HG03066 (cell line): Measurements from ENCODE around the gene PITRM1.

Source experiments
- ATAC-seq: cut with Tn5 transposase; IDR thresholded peaks from one replicate; pipeline ENCODE4 v1.9.1; 2021; ENCODE audit warnings: low read depth; ENCODE audit not compliant: unreplicated experiment

PITRM1 gene

GRCh38 chr10:3124412-3125175, 48.0 kb downstream of the PITRM1 start:
- no peak for ATAC-seq

GRCh38 chr10:3123571-3124411, 48.8 kb downstream of the PITRM1 start:
- no peak for ATAC-seq

GRCh38 chr10:3122486-3123205, 49.9 kb downstream of the PITRM1 start:
- no peak for ATAC-seq

GRCh38 chr10:3122034-3122433, 50.5 kb downstream of the PITRM1 start:
- ATAC-seq, result no peak

- no peak for ATAC-seq
These were observed 52.7 kb downstream of the PITRM1 start for GRCh38 chr10:3119796-3120459.

GRCh38 chr10:3118641-3119091, 53.9 kb downstream of the PITRM1 start:
- no peak for ATAC-seq

GRCh38 chr10:3117486-3117885, 55.1 kb downstream of the PITRM1 start:
- no peak for ATAC-seq

GRCh38 chr10:3116508-3117100, 56.0 kb downstream of the PITRM1 start:
- ATAC-seq, result no peak

GRCh38 chr10:3115685-3116084, 56.9 kb downstream of the PITRM1 start:
- no peak for ATAC-seq

GRCh38 chr10:3113343-3113720, 59.2 kb downstream of the PITRM1 start:
- ATAC-seq, result no peak

- no peak for ATAC-seq
These were observed 60.9 kb downstream of the PITRM1 start for GRCh38 chr10:3111621-3112163.

- ATAC-seq, result no peak
These were observed 61.6 kb downstream of the PITRM1 start for GRCh38 chr10:3110782-3111620.

GRCh38 chr10:3109633-3110032, 62.9 kb downstream of the PITRM1 start:
- ATAC-seq, result no peak

- ATAC-seq, result no peak
These were observed 63.4 kb downstream of the PITRM1 start for GRCh38 chr10:3109196-3109595.

- no peak for ATAC-seq
These were observed 63.9 kb downstream of the PITRM1 start for GRCh38 chr10:3108575-3109105.

GRCh38 chr10:3108033-3108432, 64.5 kb downstream of the PITRM1 start:
- ATAC-seq, result no peak

- no peak for ATAC-seq
These were observed 65.1 kb downstream of the PITRM1 start for GRCh38 chr10:3107426-3107961.

GRCh38 chr10:3106928-3107425, 65.6 kb downstream of the PITRM1 start:
- no peak for ATAC-seq
